Embryonic facial prominence (tissue), 1 donor: Measurements from ENCODE around the gene TRMT112.
A peak's percentile ranks its signal among the peaks of the same experiment; 100 is the strongest.
"Not testable (repeated sequence)": the region's sequence is repeated elsewhere in the genome, so short reads cannot be mapped to it uniquely, and the experiment has no call there.

ENCODE experiments used
- DNase-seq: peaks from one replicate; pipeline ENCODE4 v3.0.0-alpha.2; 2016; ENCODE audit errors: extremely low spot score

The TRMT112 gene

DNA sequence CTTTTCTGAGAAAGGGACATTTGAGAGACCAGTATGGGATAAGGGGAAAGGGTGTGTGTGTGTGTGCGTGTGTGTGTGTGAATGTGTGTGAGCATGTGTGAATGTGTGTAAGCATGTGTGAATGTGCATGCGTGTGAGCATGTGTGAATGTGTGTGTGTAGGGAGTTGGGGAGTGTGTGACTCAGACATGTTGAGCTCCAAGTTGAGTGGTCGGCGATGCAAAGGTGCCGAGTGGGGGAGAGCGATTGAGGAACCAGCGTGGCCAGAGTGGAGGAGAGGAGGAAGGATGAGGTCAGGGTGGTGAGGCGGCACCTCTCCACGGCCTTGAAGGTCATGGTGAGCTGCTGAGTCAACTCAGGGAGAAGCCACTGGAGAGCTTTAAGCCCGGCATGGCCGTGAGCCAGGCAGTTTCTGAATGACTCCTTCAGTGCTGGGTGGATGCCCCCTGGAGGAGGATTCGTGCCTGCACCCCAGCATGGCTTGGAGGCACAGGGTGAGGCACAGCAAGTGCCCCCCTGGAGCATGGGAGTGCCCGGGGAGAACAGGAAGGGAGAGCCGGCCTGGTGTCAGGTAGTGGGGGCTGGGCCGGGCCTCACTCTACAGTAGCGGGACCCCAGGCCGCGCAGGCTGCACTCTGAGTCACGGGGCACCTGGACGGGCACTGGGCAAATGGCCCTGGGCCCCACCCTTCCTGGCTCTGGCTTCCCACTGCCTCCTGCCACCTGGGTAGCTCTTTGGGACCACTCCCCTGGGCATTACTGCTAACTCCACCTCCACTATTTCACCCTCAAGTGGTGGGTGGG, 14.4 kb upstream of the TRMT112 start:
- DNase-seq, result no peak

DNA sequence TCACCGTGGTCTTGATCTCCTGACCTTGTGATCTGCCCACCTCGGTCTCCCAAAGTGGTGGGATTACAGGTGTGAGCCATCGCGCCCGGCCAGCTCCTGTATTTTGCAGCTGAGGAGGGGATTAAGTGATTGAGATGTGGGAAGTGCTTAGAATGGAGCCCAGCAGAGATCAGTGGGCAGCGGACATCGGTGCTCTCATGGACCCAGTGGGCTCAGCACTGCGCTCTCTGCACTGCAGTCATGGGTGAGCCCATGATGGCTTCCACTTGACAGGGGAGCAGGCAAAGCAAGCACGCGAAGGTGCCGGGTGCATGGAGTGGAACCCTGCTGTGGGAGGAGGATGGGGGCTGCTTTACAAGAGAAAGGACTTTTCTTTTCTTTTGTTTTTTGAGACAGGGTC, 13.5 kb upstream of the TRMT112 start:
- no peak for DNase-seq

DNA sequence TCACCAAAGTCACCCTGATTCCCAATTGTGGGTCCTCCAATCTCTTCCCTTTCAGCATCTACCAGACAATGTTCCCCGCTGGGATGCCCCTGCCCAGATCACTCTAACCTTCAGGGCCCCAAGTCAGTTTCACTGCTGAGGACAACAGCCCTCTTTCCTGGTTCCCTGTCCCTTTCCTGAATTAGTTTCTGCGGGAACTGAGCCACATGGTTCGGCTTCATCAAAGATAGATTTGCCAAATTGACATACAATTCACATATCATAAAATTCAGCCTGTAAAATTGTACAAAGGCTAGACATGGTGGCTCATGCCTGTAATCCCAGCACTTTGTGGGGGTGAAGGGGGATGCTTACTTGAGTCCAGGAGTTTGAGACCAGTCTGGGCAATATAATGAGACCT, 10.6 kb upstream of the TRMT112 start:
- DNase-seq, result no peak

DNA sequence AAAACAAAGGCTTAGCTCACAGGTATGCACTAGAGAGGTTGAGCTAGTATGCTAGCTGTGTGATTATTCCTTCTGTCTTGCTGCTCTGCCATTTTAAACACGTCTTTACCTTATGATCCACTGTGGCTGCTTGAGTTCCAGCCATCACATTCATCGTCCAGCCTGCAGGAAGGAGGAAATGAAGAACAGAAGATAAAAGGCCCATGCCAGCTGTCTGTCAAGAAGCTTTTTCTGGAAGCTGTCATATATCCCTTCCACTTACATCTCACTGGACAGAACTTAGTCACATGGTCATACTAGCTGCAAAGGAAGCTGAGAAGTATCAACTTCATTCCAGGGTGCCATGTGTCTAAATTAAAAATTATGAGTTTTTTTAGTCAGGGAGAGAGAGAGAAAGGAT, 10.0 kb upstream of the TRMT112 start:
- DNase-seq, result no peak

DNA sequence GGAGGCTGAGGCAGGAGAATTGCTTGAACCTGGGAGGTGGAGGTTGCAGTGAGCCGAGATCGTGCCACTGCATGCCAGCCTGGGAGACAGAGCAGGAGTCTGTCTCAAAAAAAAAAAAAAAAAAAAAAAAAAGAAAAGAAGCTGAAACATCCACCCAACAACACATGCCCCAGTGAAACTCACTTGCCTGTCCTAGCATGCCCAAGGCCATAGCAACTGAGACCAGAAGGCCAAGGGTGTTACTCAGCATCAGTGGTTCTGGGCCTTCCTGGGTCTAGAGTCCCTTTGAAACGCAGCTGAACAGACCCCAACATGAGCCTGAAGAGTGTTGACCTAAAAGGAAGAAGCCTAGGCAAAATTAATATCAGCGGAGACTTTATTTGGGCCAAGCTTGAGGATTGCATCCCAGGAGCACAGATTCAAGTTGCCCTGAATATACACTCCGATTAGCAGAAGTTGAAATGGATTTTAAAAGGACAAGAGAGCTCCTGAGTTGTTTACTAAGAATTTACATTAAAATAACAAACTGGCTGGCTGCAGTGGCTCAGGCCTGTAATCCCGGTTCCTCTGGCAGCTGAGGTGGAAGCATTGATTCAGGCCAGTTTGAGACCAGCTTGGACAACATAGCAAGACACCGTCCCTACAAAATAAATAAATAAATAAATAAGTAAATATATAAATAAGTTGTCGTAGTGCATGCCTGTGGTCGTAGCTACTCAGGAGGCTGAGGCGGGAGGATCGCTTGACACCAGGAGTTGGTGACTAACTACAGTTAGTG, 7.5 kb upstream of the TRMT112 start:
- no peak for DNase-seq

DNA sequence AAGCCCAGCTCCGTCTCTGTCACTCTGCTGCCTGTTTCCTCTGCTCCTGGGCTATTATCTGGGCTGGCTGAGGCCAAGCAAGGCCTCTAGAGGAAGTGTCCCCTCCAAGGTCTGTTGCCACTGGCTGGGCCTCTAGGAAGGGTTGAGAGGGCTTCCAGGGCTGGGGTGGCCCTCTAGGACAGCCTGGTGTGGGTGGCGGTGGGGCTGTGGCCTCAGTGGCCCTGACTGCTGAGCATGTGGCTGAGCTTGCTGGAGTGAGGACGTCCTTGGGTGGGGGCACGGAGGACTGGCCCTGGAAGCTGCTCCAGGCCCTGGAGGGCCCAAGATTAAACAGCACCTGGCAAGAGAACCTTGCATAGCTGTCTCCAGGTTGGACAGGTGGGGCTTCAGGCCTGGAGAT, 6.6 kb upstream of the TRMT112 start:
- not testable (repeated sequence) for DNase-seq

DNA sequence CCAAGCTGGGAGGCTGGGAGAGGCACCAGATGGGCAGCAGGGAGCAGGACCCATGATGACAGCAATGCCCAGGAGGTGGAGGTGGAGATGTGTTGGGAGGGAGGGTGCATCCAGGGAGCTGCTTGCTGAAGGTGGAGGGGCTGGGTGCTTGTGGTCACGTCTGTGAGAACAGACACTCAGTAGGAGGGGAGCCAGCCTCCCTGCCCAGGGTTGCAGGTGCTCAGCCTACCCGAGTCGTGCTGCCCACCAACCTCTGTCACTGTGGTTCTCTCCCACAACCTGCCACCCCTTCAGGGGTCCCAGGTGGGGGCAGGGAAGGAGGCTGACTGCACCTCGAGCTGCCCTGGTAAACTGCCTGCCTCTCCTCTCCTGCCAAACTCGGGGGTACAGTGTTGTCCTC, 6.0 kb upstream of the TRMT112 start:
- no peak for DNase-seq

DNA sequence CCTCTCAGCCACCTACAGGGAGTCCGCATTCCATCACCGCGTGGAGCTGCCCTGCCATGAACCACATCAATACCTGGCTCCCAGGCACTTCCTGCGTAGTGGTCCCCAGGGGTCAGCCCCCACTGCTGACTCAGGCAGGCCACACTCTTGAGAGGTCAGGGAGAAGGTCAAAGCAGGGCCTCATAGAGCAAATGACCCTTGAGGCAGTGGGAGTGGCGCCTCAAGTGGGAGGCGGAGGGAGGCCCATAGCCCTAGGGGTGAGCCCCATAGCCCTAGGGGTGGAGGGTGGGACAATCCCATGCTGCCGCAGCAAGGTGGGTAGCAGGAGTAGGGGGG, 5.5 kb upstream of the TRMT112 start:
- no peak for DNase-seq

DNA sequence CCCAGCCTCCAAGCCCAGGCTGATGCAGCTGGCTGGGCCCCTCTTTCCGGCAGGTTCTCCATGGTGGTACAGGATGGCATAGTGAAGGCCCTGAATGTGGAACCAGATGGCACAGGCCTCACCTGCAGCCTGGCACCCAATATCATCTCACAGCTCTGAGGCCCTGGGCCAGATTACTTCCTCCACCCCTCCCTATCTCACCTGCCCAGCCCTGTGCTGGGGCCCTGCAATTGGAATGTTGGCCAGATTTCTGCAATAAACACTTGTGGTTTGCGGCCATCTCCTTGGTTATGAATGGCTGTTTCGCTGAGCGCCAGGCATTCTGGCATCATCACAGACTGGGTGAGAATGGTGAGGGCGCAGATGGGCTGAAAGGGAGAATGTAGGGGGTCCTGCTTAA, 4.2 kb upstream of the TRMT112 start:
- no peak for DNase-seq

DNA sequence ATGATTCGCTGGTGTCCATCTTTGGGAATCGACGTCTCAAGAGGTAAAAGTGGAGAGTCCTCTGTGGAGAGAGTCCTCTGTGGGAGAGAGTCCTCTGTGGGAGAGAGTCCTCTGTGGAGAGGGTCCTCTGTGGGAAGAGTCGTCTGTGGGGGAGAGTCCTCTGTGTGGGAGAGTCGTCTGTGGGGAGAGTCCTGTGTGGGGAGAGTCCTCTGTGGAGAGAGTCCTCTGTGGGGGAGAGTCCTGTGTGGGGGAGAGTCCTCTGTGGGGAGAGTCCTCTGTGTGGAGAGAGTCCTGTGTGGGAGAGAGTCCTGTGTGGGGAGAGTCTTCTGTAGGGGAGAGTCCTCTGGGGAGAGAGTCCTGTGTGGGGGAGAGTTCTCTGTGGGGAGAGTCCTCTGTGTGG, 3.7 kb upstream of the TRMT112 start:
- no peak for DNase-seq

DNA sequence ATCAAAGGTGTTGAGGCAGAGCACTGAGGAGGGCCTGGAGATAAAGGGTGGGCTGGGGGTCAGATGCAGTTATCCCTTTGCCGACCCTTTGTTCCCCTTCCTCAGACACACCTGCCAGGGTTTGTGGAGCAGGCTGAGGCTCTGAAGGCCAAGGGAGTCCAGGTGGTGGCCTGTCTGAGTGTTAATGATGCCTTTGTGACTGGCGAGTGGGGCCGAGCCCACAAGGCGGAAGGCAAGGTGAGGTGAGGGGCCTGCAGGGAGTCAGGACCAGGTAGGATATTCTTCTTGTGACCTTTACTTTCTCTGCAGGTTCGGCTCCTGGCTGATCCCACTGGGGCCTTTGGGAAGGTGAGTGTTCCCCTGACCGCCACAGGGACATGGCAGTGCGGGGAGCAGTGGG, 3.2 kb upstream of the TRMT112 start:
- no peak for DNase-seq

DNA sequence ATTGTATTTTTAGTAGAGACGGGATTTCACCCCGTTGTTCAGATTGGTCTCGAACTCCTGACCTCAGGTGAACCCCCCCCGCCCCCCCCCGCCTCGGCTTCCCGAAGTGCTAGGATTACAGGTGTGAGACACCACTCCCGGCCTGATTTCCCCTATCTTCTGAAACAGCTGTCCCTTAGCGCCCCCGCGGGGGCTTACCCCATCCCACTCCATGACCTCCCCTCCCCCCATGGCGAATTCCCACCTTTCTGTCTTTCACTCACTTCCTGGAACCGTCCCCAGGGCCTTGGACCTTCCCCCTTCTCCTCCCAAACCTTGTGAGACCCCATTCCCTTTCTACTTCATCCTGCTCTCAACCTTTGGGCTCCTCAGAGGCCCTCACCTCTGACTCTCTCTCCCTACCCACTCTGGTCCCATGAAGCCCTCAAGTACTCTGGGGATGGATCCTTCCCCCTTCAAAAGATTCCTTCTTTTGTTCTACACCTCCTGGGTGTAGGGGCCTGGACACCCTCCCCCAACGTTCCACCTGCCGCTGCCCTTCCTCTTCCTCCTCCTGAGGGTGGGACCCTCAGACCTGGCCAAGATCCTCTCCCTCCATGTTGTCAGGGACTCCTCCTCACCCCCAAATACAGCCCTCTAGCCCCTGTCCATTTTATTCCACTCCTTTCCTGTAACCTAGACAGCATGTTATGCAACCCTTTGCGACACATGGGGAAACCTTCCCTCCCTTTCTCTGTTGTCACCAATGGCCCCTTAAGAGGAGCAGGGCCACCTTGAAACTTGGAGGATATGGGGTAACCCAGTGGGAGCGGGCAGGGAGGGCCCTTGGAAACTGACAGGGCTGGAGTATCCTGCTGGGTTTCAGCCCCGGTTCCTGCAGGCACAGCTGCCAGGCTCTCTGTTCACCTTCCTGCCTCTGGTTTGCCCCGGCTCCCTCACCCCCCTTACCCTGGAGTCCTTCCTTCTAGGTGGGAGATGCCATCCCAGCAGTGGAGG, 1.7 kb upstream of the TRMT112 start:
- no peak for DNase-seq

DNA sequence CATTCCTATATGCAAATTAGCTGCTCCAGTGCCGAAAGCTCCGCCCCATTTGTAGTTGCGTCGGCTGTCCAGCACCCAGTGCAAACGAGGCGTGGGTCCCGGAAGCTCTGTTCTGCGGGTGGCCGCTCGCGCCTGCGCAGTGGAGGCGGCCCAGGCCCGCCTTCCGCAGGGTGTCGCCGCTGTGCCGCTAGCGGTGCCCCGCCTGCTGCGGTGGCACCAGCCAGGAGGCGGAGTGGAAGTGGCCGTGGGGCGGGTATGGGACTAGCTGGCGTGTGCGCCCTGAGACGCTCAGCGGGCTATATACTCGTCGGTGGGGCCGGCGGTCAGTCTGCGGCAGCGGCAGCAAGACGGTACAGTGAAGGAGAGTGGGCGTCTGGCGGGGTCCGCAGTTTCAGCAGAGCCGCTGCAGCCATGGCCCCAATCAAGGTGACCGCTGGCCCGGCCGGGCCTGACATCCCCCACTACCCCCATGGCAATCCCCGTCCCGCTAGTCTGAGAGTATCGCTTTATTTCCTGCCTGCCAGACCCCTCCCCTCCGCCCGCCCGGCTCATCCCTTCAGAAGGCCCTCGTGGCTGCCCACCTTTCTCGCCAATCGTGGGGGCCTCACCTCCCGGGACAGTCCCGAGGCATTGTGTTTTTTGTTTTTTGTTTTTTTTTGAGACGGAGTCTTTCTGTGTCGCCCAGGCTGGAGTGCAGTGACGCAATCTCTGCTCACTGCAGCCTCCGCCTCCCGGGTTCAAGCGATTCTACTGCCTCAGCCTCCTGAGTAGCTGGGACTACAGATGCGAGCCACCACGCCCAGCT, 804 bp upstream of the TRMT112 start, which contains the start of gene PRDX5:
TSS of gene PRDX5 (plus strand) at position 161 of the 805 bp plus-strand sequence. CDS start at position 256, 95 bp downstream.
- DNase-seq, result peak; percentile 93

DNA sequence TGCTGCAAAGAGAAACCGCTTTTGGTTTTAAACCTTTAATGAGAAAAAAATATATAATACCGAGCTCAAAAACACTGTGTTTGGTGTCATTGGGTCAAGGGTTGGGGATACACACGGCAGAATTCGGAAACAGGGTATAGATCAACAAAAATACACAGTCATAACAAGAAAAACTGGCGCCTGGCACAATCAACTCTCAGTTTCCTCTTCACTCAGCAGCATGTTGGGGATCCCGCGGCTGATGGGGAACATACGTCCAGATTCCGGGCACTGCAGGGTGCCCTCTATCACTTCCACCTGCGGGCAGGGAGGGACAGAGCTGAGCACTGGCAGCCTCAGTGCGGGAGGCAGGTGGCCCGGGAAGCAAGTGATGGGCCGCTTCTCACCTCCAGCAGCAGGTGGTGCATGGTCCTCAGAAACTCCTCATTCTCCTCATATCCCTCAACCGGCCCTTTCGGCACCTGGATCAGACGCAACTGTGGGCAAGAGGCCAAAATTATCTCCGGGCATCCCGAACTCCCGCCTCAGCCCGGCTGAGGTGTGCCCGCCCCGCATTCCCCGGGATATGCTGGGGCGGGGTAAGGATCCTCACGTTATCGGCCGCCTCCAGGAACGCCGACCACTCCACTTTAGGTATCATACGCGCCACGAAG, 561 bp downstream of the TRMT112 start:
- DNase-seq, result no peak

DNA sequence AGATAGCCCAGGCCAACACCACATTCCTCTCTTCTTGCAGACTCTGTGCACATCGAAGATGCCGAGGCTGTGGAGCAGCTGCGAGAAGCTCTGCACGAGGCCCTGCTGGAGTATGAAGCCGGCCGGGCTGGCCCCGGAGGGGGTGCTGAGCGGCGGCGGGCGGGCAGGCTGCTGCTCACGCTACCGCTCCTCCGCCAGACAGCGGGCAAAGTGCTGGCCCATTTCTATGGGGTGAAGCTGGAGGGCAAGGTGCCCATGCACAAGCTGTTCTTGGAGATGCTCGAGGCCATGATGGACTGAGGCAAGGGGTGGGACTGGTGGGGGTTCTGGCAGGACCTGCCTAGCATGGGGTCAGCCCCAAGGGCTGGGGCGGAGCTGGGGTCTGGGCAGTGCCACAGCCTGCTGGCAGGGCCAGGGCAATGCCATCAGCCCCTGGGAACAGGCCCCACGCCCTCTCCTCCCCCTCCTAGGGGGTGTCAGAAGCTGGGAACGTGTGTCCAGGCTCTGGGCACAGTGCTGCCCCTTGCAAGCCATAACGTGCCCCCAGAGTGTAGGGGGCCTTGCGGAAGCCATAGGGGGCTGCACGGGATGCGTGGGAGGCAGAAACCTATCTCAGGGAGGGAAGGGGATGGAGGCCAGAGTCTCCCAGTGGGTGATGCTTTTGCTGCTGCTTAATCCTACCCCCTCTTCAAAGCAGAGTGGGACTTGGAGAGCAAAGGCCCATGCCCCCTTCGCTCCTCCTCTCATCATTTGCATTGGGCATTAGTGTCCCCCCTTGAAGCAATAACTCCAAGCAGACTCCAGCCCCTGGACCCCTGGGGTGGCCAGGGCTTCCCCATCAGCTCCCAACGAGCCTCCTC, 1.5 kb downstream of the TRMT112 start:
- DNase-seq, result not testable (repeated sequence)

DNA sequence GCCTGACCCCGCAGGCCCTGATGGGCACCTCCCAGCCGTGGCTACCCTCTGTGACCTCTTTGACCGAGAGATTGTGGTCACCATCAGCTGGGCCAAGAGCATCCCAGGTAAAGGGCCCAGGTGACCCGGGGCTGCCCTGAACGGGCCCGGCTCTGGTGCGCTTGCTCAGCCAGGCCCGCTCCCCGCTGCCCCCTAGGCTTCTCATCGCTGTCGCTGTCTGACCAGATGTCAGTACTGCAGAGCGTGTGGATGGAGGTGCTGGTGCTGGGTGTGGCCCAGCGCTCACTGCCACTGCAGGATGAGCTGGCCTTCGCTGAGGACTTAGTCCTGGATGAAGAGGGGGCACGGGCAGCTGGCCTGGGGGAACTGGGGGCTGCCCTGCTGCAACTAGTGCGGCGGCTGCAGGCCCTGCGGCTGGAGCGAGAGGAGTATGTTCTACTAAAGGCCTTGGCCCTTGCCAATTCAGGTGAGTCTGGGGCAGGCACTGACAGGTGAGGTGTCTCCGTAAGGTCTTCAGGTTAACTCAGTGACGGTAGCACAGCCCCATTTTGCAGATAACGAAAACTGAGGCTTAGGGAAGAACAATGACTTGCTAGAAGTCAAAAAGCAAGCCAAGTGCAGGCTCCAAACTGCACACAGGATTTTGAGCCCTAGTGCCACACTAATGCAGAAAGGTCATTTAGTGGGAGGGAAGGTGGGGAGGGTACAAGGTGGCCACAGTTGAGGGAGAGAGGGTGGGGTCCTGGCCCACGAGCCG, 2.4 kb downstream of the TRMT112 start:
- DNase-seq, result no peak

DNA sequence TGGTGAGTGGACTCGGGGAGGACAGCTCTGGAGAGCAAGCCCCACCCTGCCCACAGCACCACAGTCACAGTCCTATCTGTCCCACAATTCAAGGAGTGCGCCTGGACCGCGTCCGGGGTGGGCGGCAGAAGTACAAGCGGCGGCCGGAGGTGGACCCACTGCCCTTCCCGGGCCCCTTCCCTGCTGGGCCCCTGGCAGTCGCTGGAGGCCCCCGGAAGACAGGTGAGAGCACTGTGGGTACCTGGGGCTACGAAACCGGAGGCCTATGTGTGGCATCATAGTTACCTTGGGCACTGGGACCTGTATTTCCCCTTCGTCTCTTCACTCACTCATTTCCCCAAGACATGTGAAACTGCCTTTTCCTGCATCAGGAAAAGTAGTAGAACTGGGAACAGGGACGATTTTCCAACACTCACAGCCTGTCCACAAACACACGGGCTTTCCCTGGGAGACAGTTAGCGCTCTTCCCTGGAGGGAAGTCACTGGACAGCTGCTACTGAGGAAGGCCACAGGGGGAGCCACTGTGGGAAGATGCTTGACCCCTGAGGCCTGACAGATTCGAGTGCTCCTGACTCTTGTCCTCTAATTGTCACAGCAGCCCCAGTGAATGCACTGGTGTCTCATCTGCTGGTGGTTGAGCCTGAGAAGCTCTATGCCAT, 3.1 kb downstream of the TRMT112 start:
- DNase-seq, result no peak

DNA sequence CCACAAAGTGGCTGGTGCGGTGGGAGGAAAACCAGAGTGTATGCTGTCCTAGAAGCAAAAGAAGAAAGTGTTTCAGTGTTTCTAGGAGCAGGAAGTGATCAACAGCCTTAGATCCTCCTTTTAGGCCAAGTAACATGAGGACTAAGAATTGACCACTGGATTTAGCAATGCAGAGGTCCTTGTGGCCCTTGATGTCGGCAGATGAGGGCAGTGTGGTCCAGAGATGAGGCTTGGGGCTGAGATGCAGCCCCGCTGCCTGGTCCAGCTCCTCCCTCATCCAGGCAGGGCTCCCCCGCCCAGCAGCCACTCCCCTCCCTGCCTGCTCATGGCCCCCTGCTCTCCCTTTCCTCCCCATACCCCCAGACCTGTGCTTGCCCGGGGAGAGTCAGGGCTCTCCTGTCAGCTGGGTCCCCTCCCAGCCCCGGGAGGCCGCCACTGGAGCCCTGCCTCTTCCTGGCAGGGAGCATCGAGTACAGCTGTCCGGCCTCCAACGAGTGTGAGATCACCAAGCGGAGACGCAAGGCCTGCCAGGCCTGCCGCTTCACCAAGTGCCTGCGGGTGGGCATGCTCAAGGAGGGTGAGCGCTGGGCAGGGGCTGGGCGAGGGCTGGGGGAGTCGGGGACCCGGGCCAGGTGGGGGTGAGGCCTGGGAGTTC, 3.7 kb downstream of the TRMT112 start:
- no peak for DNase-seq
